ENCODE results near the gene KRTAP4-12.
"Not testable (repeated sequence)": the region's sequence is repeated elsewhere in the genome, so short reads cannot be mapped to it uniquely, and the experiment has no call there.

The KRTAP4-12 gene

DNA sequence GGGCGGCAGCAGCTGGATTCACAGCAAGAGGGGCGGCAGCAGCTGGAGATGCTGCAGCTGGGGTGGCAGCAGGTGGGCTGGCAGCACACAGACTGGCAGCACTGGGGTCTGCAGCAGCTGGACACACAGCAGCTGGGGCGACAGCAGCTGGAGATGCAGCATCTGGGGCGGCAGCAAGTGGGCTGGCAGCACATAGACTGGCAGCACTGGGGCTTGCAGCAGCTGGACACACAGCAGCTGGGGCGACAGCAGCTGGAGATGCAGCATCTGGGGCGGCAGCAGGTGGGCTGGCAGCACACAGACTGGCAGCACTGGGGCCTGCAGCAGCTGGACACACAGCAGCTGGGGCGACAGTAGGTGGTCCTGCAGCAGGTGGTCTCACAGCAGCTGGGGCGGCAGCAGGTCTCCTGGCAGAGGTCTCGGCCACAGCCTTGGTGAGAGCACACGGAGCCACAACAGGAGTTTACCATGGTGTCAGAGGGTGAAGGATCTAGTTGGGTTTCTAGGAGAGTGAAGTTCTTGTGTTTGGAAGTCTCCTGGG lies 6.1 kb downstream of the KRTAP4-12 start, which contains the start of gene KRTAP4-11:
TSS of gene KRTAP4-11 (minus strand) at position 528 of the 541 bp plus-strand sequence. CDS start at position 470, 58 bp downstream.
- CTCF ChIA-PET; H3K36me3 ChIP-seq (ENCODE audit: control insufficient read depth in 4 of 4, insufficient read depth in 4 of 4, low read length in 3 of 4); H3K27me3 ChIP-seq (replicated peaks in 2 of 5; ENCODE audit: control insufficient read depth in 4 of 5, insufficient read depth in 5 of 5, low read length in 4 of 5); H3K9me3 ChIP-seq (ENCODE audit: control extremely low read depth in 1 of 5, control insufficient read depth in 4 of 5, insufficient read depth in 2 of 5, low read depth in 1 of 5, low read length in 4 of 5); POLR2A ChIA-PET; H3K27ac ChIP-seq (ENCODE audit: insufficient read depth in 1 of 2, low read depth in 1 of 2, low read length in 2 of 2, poor library complexity in 1 of 2, severe bottlenecking in 2 of 2); DNase-seq; H3K4me3 ChIP-seq (ENCODE audit: control insufficient read depth in 1 of 7, extremely low read depth in 1 of 7, insufficient read depth in 4 of 7, low read depth in 2 of 7, low read length in 6 of 7): not testable (repeated sequence)
- WGBS (ENCODE audit: insufficient coverage): 85% methylated on average over 9 of the region's 10 CpGs
- peaks cover 0 to 16% (median 7%) of the 10 kb centered on the region in 4 experiments for H3K4me1 ChIP-seq (ENCODE audit: control extremely low read depth in 1 of 4, control insufficient read depth in 4 of 4, insufficient read depth in 4 of 4, low read length in 3 of 4)

DNA sequence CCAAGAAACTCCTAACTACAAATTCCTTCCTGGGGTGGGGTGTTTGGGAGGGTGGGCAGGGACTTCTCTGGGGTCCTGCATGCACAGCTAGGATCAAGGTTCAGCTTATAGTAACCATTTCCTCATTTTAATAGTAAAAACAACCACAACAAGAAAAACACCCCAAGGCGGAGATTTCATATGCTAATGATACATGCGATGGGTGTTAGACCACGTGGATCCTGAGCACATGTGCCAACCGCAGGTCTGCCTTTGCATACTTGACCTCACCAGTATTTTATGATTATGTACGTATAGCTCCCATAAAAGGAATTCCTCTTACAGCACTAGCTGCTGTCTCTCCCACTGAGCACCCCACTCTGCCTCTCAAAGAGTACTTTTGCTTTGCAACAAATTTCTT lies 7.7 kb downstream of the KRTAP4-12 start:
- DNase-seq: peak in 2 of 3 donors; percentile 33 to 41
- H3K27me3 ChIP-seq (replicated peaks in 2 of 5; ENCODE audit: control insufficient read depth in 4 of 5, insufficient read depth in 5 of 5, low read length in 4 of 5): no peaks in the 10 kb centered on the region
- no peaks in the 10 kb centered on the region for H3K36me3 ChIP-seq (ENCODE audit: control insufficient read depth in 4 of 4, insufficient read depth in 4 of 4, low read length in 3 of 4)
- WGBS (ENCODE audit: insufficient coverage): 42% methylated on average over 4 of the region's 5 CpGs
- POLR2A ChIA-PET: no interaction called here
- CTCF ChIA-PET: no interaction called here
- H3K9me3 ChIP-seq (ENCODE audit: control extremely low read depth in 1 of 5, control insufficient read depth in 4 of 5, insufficient read depth in 2 of 5, low read depth in 1 of 5, low read length in 4 of 5): peaks cover 0 to 10% (median 0%) of the 10 kb centered on the region in 5 experiments
- H3K4me1 ChIP-seq (ENCODE audit: control extremely low read depth in 1 of 4, control insufficient read depth in 4 of 4, insufficient read depth in 4 of 4, low read length in 3 of 4): peaks cover 0 to 16% (median 7%) of the 10 kb centered on the region in 4 experiments
- no peak overlapping the region for H3K27ac ChIP-seq (ENCODE audit: insufficient read depth in 1 of 2, low read depth in 1 of 2, low read length in 2 of 2, poor library complexity in 1 of 2, severe bottlenecking in 2 of 2)
- H3K4me3 ChIP-seq (ENCODE audit: control insufficient read depth in 1 of 7, extremely low read depth in 1 of 7, insufficient read depth in 4 of 7, low read depth in 2 of 7, low read length in 6 of 7): no peak overlapping the region

DNA sequence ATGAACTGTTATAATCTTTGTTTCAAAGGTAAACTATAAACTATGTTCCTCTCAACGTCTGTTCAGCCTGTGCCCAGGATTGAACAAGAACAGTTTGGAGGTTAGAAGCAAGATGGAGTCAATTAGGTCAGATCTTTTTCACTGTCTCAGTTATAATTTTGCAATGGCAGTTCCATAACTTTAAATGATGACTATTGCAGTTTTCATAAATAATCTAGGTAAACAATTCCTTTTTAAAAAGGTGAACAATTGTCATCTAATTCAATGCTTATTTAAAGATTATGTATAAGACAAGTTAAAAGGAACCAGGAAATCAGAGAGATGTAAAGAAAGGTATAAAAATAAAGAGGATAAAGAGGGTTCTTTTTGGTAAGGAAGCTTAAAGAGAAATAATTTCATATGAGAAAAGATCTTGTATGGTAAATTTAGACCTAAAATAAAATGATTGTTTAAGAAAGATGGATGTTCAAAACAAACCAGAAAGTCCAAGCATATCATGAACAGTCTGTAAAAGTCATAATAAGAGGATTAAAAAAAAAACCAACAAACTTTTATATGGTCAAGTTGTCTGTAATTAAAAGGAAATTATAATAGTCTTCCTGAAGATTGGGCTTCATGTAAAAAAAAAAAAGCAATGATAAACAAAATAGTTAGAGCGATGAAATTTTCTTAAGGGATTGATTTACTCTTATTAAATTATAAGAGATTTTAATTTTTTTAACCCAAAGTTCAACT lies 12.7 kb downstream of the KRTAP4-12 start:
- no peaks in the 10 kb centered on the region for H3K27me3 ChIP-seq (replicated peaks in 2 of 5; ENCODE audit: control insufficient read depth in 4 of 5, insufficient read depth in 5 of 5, low read length in 4 of 5)
- no peak for DNase-seq
- no peak overlapping the region for H3K27ac ChIP-seq (ENCODE audit: insufficient read depth in 1 of 2, low read depth in 1 of 2, low read length in 2 of 2, poor library complexity in 1 of 2, severe bottlenecking in 2 of 2)
- ChIA-PET CTCF (interaction anchor here (0.6 kb wide), 1 partner anchor 217 kb away, joined by 4 read pairs; no protein-coding TSS in a partner anchor), POLR2A (no interaction called here)
- H3K4me1 ChIP-seq (ENCODE audit: control extremely low read depth in 1 of 4, control insufficient read depth in 4 of 4, insufficient read depth in 4 of 4, low read length in 3 of 4): peaks cover 0 to 13% (median 7%) of the 10 kb centered on the region in 4 experiments
- H3K36me3 ChIP-seq (ENCODE audit: control insufficient read depth in 4 of 4, insufficient read depth in 4 of 4, low read length in 3 of 4): no peaks in the 10 kb centered on the region
- no CpG with 5 or more reads among the region's 2 CpGs for WGBS (ENCODE audit: insufficient coverage)
- no peak overlapping the region for H3K4me3 ChIP-seq (ENCODE audit: control insufficient read depth in 1 of 7, extremely low read depth in 1 of 7, insufficient read depth in 4 of 7, low read depth in 2 of 7, low read length in 6 of 7)
- peaks cover 0 to 10% (median 0%) of the 10 kb centered on the region in 5 experiments for H3K9me3 ChIP-seq (ENCODE audit: control extremely low read depth in 1 of 5, control insufficient read depth in 4 of 5, insufficient read depth in 2 of 5, low read depth in 1 of 5, low read length in 4 of 5)

DNA sequence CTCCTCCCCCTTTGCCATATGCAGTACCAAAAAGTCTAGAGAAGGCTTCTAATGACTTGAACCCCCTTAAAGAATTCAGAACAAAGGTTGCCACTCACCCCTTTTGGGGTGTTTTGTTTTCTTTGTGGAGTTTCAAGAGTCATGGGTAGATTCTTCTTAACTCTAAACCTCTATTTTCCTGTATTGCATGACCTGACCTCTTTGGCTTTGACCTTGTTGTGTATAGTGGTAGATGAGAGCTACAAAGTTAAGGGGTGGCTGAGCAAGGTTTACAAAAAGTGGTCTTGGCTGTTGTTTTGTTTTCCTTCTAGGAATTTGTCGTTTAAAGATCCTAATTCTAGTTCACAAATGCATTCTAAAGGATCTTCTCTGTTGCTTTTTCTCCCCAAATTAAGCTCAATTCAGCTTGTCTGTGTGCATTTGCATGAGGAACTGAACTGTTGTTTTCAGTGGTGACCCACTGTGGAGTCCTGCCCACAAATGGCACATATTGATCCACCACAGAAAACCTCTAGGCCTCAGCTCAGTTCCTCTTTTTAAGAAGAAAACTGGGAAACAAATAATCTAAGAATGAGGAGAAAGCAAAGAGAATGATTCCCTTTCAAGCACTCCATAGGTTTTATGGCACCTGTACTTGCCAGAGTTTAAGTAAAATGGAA lies 15.1 kb downstream of the KRTAP4-12 start:
- H3K4me3 ChIP-seq (ENCODE audit: control insufficient read depth in 1 of 7, extremely low read depth in 1 of 7, insufficient read depth in 4 of 7, low read depth in 2 of 7, low read length in 6 of 7); POLR2A ChIA-PET; H3K27me3 ChIP-seq (replicated peaks in 2 of 5; ENCODE audit: control insufficient read depth in 4 of 5, insufficient read depth in 5 of 5, low read length in 4 of 5); H3K27ac ChIP-seq (ENCODE audit: insufficient read depth in 1 of 2, low read depth in 1 of 2, low read length in 2 of 2, poor library complexity in 1 of 2, severe bottlenecking in 2 of 2); H3K36me3 ChIP-seq (ENCODE audit: control insufficient read depth in 4 of 4, insufficient read depth in 4 of 4, low read length in 3 of 4); DNase-seq; H3K9me3 ChIP-seq (ENCODE audit: control extremely low read depth in 1 of 5, control insufficient read depth in 4 of 5, insufficient read depth in 2 of 5, low read depth in 1 of 5, low read length in 4 of 5): not testable (repeated sequence)
- peaks cover 0 to 13% (median 7%) of the 10 kb centered on the region in 4 experiments for H3K4me1 ChIP-seq (ENCODE audit: control extremely low read depth in 1 of 4, control insufficient read depth in 4 of 4, insufficient read depth in 4 of 4, low read length in 3 of 4)
- CTCF ChIA-PET: interaction anchor here (1.1 kb wide), 1 partner anchor 200 kb away, joined by 3 read pairs; the partner anchor contains the start of gene KRTAP16-1
- no CpG with 5 or more reads among the region's 1 CpG for WGBS (ENCODE audit: insufficient coverage)

DNA sequence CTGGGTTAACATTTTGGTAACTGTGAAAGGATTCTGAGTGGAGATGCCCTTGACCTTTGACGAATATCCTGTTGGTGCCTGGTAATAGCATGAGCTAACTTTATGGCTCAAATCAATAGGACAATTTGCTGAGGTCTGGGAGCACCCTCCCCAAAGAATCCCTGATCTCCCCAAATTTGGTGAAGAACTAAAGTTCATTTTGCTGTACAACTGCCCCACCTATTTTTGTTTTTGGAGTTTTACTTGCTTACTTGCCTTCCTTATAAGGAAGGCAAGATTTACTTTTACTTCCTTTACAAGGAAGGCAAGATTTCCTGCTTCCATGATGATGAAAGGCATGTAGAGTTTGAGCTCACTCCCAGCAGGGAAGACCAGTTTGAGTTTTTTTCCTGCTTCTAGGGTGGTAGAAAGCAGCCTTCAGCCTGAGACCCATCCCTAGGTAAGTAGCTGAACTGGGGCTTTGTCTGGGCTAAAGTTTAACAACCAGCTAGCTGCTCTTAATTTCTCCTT lies 16.0 kb downstream of the KRTAP4-12 start:
- ChIA-PET CTCF (no interaction called here), POLR2A (no interaction called here)
- Histone ChIP-seq H3K4me1 (ENCODE audit: control extremely low read depth in 1 of 4, control insufficient read depth in 4 of 4, insufficient read depth in 4 of 4, low read length in 3 of 4) (peaks cover 0 to 13% (median 7%) of the 10 kb centered on the region in 4 experiments), H3K27ac (ENCODE audit: insufficient read depth in 1 of 2, low read depth in 1 of 2, low read length in 2 of 2, poor library complexity in 1 of 2, severe bottlenecking in 2 of 2) (no peak overlapping the region), H3K9me3 (ENCODE audit: control extremely low read depth in 1 of 5, control insufficient read depth in 4 of 5, insufficient read depth in 2 of 5, low read depth in 1 of 5, low read length in 4 of 5) (peaks cover 0 to 4% (median 0%) of the 10 kb centered on the region in 5 experiments), H3K4me3 (ENCODE audit: control insufficient read depth in 1 of 7, extremely low read depth in 1 of 7, insufficient read depth in 4 of 7, low read depth in 2 of 7, low read length in 6 of 7) (no peak overlapping the region), H3K27me3 (replicated peaks in 2 of 5; ENCODE audit: control insufficient read depth in 4 of 5, insufficient read depth in 5 of 5, low read length in 4 of 5) (no peaks in the 10 kb centered on the region), H3K36me3 (ENCODE audit: control insufficient read depth in 4 of 4, insufficient read depth in 4 of 4, low read length in 3 of 4) (no peaks in the 10 kb centered on the region)
- DNase-seq: no peak
- WGBS (ENCODE audit: insufficient coverage): 100% methylated on average over 1 of the region's 1 CpG

DNA sequence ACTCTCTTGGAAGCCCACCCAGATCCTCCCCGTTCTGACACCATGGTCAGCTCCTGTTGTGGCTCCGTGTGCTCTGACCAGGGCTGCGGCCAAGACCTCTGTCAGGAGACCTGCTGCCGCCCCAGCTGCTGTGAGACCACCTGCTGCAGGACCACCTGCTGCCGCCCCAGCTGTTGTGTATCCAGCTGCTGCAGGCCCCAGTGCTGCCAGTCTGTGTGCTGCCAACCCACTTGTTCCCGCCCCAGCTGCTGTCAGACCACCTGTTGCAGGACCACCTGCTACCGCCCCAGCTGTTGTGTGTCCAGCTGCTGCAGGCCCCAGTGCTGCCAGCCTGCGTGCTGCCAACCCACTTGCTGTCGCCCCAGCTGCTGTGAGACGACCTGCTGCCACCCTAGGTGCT lies 18.6 kb downstream of the KRTAP4-12 start, which contains the start of gene KRTAP4-9:
TSS of gene KRTAP4-9 (plus strand) at position 43 of the 400 bp plus-strand sequence. CDS start at position 43, 0 bp downstream.
- peaks cover 0 to 14% (median 8%) of the 10 kb centered on the region in 4 experiments for H3K4me1 ChIP-seq (ENCODE audit: control extremely low read depth in 1 of 4, control insufficient read depth in 4 of 4, insufficient read depth in 4 of 4, low read length in 3 of 4)
- WGBS (ENCODE audit: insufficient coverage): 100% methylated on average over 3 of the region's 10 CpGs
- H3K9me3 ChIP-seq (ENCODE audit: control extremely low read depth in 1 of 5, control insufficient read depth in 4 of 5, insufficient read depth in 2 of 5, low read depth in 1 of 5, low read length in 4 of 5); H3K4me3 ChIP-seq (ENCODE audit: control insufficient read depth in 1 of 7, extremely low read depth in 1 of 7, insufficient read depth in 4 of 7, low read depth in 2 of 7, low read length in 6 of 7); POLR2A ChIA-PET; H3K27me3 ChIP-seq (replicated peaks in 2 of 5; ENCODE audit: control insufficient read depth in 4 of 5, insufficient read depth in 5 of 5, low read length in 4 of 5); H3K36me3 ChIP-seq (ENCODE audit: control insufficient read depth in 4 of 4, insufficient read depth in 4 of 4, low read length in 3 of 4); CTCF ChIA-PET; H3K27ac ChIP-seq (ENCODE audit: insufficient read depth in 1 of 2, low read depth in 1 of 2, low read length in 2 of 2, poor library complexity in 1 of 2, severe bottlenecking in 2 of 2); DNase-seq: not testable (repeated sequence)
